ENCODE data around the gene STK38L.

Gene STK38L

DNA sequence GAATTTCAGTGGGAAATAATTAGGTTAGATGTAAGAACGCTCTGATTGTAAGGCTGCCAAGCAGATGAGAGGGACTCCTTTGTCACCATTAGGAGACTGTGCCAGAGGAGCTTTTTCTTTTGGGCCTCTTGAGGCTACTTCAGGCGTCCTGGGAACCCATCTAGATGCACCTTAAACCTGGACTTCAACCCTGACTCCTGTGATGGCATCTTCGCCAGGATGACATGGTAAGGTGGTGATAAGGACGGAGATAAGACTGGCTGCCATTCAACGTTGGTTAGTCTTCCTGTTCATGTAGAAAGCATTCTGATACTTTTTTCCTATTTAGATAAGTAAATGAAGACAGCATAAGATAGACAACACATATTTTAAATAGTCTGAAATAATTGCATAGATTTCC, 36.3 kb downstream of the STK38L start:
- no peak for DNase-seq

DNA sequence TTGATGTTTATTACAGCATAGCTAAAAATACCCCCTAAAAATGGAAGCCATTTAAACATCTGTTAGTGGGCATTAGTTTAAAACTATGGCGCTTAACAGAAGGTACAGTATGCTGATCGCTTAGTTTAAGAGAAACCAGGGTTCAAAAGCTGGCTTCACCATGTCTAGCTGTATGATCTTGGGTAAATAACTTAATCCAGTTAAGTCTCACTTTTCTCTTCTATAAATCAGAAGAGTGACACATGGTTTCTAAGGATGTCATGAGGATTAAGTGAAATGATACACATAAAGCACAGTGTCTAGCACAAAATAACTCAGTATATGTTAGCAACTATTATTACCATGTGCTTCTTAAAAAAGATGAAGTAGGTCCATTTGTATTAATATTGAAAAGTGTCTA, 38.7 kb downstream of the STK38L start:
- DNase-seq: no peak

DNA sequence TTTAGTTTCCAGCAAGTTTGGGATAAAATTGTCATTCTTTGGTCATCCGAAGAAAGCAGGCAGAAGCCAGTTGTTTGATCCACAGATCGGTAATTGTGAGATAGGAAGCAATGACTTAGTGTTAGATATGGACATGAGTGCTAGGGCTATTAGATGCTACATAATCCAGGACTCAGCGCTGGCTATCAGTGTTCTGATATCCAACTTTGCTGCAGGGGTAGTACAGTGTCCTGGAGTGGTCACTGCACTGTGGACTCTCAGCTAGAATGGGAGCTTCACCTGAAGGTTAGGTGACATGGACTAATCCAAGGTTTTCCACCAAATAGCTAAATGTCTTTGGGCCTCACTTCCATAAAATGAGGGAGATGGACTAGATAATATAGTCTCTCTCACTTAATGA, 39.9 kb downstream of the STK38L start:
- no peak for DNase-seq

GRCh38 chr12:27284751-27285150, 40.7 kb downstream of the STK38L start:
- no peak for DNase-seq

DNA sequence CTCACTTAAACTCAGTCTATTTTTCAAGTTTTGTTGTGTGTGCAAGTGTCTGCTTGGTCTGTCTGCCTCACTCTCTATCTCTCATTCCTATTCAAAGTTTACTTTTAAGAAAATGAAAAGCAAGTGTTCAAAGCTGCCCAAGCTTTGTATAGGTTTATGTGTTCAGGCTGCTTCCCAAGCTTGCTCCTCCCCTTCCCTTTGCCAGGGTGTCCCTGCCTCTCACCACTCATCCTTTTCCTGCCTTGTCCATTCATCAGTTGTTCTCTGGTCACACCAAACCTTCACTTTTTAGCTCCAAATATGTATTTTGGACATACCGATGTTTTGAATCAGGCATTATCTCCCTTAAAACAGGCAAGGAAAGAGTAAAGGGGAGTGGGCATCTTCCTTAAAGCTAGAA, 41.3 kb downstream of the STK38L start:
- DNase-seq: no peak

DNA sequence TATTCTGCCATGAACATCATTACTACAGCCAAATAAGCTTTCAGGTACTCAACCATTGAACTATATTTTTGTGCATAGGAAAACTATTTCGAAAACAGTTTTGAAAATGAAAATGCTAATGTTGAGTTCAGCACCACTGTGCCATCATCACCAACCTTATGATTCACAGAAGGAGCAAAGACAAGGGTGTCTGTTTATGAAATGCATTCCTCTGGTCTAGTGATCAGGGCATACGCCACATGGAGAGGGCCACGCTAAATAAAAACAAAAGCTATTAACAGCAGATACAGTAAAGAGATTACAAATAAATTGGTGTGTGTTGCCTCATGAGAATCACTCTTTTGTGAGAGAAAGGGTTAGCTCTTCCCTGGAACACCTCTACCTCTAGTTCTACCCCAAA, 45.3 kb downstream of the STK38L start:
- no peak for DNase-seq

DNA sequence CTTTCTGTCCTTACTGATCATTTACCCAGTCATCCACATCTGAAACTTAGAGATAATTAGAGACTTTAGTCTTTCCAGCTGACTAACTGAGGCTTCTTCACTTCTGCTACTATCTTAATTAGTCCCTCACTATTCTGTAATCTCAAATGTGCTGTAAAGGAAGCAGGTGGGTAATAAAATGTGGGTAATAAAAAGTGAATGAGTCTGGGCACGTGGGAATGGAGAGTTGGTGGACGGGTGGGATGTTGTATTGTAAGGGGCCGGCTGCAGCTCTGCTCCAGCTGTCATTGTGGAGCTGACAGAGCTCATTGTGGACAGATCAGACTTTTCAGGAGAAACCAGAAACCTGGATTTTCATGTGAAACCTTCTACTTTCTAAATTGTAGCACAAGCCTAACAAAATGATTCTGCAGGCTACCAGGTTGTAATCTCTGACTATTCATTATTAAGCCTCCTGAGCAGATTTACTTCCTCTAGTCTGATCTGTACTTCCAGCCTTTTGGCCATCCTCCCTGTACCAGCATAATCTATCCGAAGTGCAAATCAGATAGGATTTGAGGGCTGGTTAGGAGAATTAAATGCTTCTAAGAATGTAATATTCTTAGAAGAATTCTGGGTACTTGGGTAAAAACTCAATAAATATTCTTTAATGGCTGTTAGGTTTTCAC, 46.5 kb downstream of the STK38L start:
- no peak for DNase-seq

DNA sequence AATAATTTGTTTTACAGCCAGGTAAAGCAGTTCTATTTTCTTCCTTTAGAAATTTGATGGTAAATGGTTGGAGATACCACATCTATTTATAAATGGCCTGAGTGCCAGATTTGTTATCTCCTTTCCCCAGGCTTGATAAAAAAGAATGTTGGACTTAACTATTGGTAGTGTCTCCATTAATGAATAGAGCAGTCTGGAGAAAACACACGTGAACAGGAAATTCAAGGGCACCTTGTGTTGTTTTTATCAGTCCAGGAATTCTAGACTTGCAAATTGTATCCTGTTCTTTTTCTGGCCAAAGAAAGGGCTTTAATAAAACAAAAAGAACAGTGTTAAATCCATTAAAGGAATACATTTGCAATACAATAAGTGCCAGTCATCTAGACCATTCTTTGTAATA, 47.8 kb downstream of the STK38L start:
- no peak for DNase-seq

DNA sequence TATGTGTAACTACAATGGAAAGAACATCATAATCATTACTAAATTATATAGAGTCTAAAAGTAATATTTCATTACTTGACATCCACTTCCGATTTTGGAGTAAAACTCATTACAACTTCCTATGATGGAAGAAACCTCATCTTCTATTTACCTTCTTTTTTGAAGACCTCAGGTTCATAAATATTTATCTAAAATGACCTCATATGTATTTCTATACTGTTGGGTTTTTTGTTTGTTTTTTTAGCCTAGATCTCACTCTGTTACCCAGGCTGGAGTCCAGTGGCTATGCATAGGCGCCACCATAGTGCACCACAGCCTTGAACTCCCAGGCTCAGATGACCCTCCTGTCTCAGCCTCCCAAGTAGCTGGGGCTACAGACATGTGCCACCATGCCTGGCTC, 48.6 kb downstream of the STK38L start:
- DNase-seq: no peak

DNA sequence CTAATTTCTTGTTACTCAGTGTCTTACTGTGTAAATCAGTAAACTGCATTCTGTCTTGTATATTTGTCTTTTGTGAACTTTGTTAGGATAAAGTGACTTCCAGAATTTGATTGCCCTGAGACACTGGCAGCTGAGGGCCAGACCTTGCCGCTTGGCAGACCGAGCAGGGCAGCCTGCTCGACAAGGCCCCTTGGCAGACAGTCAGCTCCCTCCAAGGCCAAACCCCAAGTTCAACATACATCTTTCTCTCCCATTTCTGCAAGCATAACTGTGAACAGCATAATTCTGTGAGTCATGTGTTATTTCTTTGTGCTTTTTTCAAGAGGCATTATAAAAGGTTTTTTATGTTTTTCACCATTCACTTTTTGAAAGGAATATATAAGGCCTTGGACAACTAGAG, 49.4 kb downstream of the STK38L start:
- no peak for DNase-seq

GRCh38 chr12:27296674-27297073, 52.6 kb downstream of the STK38L start:
- DNase-seq: no peak

GRCh38 chr12:27297566-27297965, 53.5 kb downstream of the STK38L start:
- no peak for DNase-seq

- DNase-seq: no peak
Measured at GRCh38 chr12:27299102-27299501, 55.0 kb downstream of the STK38L start.

DNA sequence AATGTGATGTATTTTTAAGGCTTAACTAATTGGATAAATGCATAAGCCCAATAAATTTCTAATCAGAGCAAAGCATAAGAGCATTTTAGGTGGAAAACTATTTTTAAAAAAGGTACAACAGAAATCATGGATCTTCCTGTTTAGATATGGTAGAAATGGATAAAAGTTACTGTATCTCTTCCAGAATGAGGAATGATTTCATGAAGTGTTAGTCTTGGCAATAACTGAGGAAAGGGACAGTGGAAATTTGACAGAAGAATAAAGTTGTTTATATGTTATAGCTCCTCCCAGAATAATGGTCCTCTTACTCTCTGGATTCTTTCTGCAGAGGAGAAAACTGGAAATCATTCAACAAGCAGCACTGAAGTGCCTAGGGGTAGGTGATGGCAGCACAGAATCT, 56.1 kb downstream of the STK38L start:
- no peak for DNase-seq

- DNase-seq: no peak
Measured at GRCh38 chr12:27303139-27304111, 59.3 kb downstream of the STK38L start.

DNA sequence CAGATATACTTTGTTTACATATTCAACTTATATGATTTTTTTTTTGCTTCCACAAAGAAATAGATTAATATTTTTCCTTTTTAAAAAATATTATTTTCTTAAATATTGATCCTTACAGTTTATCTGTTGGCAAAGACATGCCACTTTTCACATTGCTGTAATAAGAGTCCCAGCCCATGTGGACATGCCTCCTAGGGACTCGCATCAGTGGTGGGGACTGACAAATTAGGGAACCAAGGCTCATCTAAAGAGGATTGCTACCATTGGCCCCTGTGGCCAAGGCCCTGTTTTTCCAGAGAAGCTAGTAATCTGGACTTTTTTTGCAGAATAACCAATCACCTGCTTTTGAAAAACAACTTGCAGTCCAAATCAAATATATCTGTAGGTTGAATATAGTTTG, 60.8 kb downstream of the STK38L start:
- DNase-seq: no peak

- DNase-seq: peak; percentile 10
Measured at GRCh38 chr12:27305673-27306456, 61.8 kb downstream of the STK38L start.

- no peak for DNase-seq
Measured at GRCh38 chr12:27309293-27309994, 65.4 kb downstream of the STK38L start.

DNA sequence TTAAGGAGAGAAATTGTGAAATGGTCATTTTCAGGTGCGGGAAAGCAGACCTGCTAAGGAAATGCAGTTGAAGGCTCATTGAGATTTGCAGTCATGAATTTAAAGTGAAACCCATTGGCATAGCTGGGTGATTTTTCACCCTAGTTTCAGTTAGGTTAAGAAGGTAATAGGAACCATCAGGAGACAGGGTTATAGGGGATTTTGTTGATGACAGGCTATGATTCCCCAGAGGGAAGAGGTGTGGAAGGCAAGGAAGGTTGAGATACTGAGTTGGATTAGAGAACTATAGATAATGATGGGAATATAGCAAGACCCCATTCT, 65.9 kb downstream of the STK38L start:
- DNase-seq: no peak

- DNase-seq: no peak
Measured at GRCh38 chr12:27316947-27317346, 72.9 kb downstream of the STK38L start.

GRCh38 chr12:27319409-27319808, 75.3 kb downstream of the STK38L start:
- DNase-seq: no peak

- no peak for DNase-seq
Measured at GRCh38 chr12:27319848-27320247, 75.8 kb downstream of the STK38L start.

DNA sequence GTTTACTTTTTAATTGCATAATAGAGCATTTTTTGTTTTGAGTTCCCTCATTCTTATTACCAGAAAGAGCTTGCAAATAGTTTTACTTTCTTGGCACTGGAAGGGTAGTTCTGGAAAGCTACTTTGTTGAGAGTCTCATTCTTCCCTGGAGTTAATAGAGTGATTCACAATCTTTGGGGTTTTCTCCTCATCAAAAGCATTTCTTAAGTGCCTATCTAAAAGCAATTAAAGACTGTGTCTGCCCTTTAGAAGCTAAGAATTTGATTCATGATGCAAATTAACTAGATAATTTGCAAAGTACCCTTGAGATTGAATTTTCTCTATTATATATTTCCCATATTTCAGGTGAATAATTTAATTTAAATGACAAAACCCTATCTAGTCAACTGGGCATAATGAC, 80.4 kb downstream of the STK38L start:
- DNase-seq: no peak

All from DMS 273 treated with DMSO at 0.1 percent for 48 hours (cell line).